Body of pancreas (tissue), 4 donors: ENCODE results near the gene SPDYE16. TPM values are rescaled to one million over a fixed set of nuclear protein-coding genes. Genes with fewer than 3 reads are reported as not detected.
"Not testable (repeated sequence)": the region's sequence is repeated elsewhere in the genome, so short reads cannot be mapped to it uniquely, and the experiment has no call there.

Experiments used
- ATAC-seq: fragments of 150-250 bp; one replicate; pipeline ENCODE4 v1.9.1; 2016
- DNase-seq, 4 donors: peaks; one replicate each; pipeline ENCODE4 v3.0.0-alpha.2; 2019
- H3K27ac ChIP-seq, 4 donors: fragments of 200-600 bp; sonication (generic); 1 replicate in 3 of 4; 2 replicates in 1 of 4; pipeline versions ENCODE4 v1.5.1 to v1.6.1; 2016 to 2019; ENCODE audit warnings: mild to moderate bottlenecking in 1 of 4, mixed read lengths in 1 of 4, moderate library complexity in 1 of 4
- H3K27me3 ChIP-seq, 2 donors: fragments of 200-600 bp; sonication (generic); one replicate each; pipeline ENCODE4 v1.6.0; 2016; ENCODE audit warnings: mild to moderate bottlenecking in 1 of 2
- H3K36me3 ChIP-seq, 2 donors: fragments of 200-600 bp; sonication (generic); replicated peaks in 1 of 2; 2 replicates each; pipeline ENCODE4 v1.5.1; 2016; ENCODE audit warnings: low read depth in 2 of 2; ENCODE audit not compliant: insufficient read depth in 1 of 2
- H3K4me1 ChIP-seq: fragments of 200-600 bp; sonication (generic); one replicate; pipeline ENCODE4 v1.6.0; 2016
- H3K4me3 ChIP-seq, 2 donors: fragments of 200-600 bp; sonication (generic); 1 replicate in 1 of 2; 2 replicates in 1 of 2; pipeline ENCODE4 v1.5.1; 2016 to 2019
- H3K9me3 ChIP-seq, 3 donors: fragments of 200-600 bp; sonication (generic); 1 replicate in 2 of 3; 2 replicates in 1 of 3; pipeline ENCODE4 v1.5.1; 2016
- WGBS, 2 donors: methylation state at CpG; one replicate each; pipeline ENCODE4 v1.1.5; 2017; 5-methylcytosine and 5-hydroxymethylcytosine counted together
- intact Hi-C: fragments of 100-400 bp; cut with DNase I; formaldehyde crosslinking; loops from one replicate; pipeline ENCODE4 v1.15.1; 2023
- total RNA-seq, 2 donors: library from RNA; depleted of rRNA; stranded (reverse); fragments of >200 nt; gene quantifications; one replicate each; pipeline ENCODE4 v1.1.0, GENCODE V29; 2016

Gene SPDYE16
- total RNA-seq = under 1 TPM in 1 of 2 donors, not detected in 1; 0.26 TPM

GRCh38 chr7:76543197-76543596 lies at the start of gene SPDYE16:
Gene SPDYE16 (minus strand): TSS chr7:76543297. CDS start chr7:76541459, 1,838 bp downstream.
- DNase-seq, H3K4me3 ChIP-seq, intact Hi-C loops, H3K27me3 ChIP-seq, H3K9me3 ChIP-seq, H3K27ac ChIP-seq, H3K36me3 ChIP-seq, ATAC-seq, H3K4me1 ChIP-seq: not testable (repeated sequence)
- no CpG with 5 or more reads among the region's 8 CpGs for WGBS, 2 donors

DNA sequence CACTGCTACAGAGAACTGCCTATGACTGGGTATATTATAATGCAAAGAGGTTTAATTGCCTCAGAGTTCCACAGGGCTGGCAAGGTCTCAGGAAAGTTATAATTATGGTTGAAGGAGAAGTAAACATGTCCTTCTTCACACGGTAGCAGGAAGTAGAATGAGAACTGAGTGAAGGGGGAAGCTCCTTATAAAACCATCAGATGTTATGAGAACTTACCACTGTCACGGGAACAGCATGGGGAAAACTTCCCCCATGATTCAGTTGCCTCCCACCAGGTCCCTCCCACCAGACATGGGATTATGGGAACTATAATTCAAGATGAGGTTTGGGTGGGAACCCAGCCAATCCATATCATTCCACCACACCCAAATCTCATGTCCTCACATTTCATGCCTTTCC lies 49.6 kb upstream of the SPDYE16 start:
- H3K9me3 ChIP-seq, ATAC-seq, H3K27me3 ChIP-seq, H3K36me3 ChIP-seq, H3K27ac ChIP-seq, intact Hi-C loops, H3K4me3 ChIP-seq, H3K4me1 ChIP-seq, DNase-seq: not testable (repeated sequence)
- WGBS, 2 donors = 59 to 65% methylated on average over 2 of the region's 2 CpGs

DNA sequence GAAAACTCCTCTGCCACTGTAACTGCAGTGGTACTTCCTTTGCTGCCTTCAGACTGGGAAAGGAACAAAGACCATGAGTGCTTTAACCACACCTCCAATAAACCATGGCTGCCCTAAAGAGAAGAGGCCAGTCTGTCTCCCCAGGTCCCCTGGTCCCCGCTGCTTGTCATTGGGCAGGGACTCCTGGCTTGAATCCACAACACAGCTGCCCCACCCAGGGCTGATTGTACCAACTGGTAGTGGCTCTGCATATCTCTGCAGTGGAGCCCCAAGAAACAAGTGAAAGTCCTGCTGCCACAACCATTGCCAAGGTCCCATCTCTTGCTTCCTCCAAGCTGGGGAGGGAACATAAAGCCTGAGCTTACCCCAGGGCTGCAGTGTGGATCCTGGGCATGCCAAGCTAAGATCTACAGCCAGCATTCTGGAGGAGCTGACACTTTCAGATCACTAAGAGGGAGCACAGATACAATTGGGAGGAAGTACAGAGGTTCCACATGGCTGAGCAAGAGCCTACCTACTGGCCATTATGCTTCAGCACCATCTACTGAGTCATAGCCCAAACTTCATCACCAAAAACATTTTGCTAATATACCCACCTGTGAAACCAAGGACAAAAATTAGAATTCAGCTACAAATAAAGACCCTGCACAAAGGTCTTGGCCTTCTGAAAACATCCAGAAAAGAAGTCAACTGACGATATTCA lies 48.7 kb upstream of the SPDYE16 start:
- not testable (repeated sequence) for ATAC-seq

DNA sequence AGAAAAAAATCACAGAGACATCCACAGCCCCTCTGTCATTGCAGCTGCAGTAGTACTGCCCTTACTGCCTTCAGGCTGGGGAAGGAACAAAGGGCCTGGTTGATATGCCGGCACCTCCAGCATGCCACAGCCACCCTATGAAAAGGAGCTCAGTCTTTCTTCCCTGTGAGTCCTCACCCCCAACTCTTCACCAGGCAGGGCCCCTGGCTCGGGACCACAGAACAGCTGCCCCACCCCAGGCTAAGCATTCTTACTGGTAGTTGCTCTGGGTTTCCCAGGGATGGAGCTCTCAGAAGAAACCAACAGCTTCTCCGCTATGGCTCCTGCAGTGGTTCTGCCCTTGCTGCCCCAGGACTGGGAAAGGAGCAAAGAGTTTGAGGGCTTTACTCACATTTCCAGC lies 47.9 kb upstream of the SPDYE16 start:
- DNase-seq, intact Hi-C loops, H3K27ac ChIP-seq, H3K4me3 ChIP-seq, H3K36me3 ChIP-seq, H3K9me3 ChIP-seq, H3K27me3 ChIP-seq, ATAC-seq: not testable (repeated sequence)
- WGBS, 2 donors = 92 to 95% methylated on average over 2 to 3 of the region's 3 CpGs
- H3K4me1 ChIP-seq = peaks cover 11% of the 10 kb centered on the region

More for the DNA sequence above, 48.7 kb upstream of the SPDYE16 start:
- H3K36me3 ChIP-seq, H3K4me1 ChIP-seq, H3K4me3 ChIP-seq, H3K9me3 ChIP-seq, H3K27me3 ChIP-seq, H3K27ac ChIP-seq, intact Hi-C loops, DNase-seq: not testable (repeated sequence)
- 88 to 93% methylated on average over 1 to 2 of the region's 2 CpGs for WGBS, 2 donors

DNA sequence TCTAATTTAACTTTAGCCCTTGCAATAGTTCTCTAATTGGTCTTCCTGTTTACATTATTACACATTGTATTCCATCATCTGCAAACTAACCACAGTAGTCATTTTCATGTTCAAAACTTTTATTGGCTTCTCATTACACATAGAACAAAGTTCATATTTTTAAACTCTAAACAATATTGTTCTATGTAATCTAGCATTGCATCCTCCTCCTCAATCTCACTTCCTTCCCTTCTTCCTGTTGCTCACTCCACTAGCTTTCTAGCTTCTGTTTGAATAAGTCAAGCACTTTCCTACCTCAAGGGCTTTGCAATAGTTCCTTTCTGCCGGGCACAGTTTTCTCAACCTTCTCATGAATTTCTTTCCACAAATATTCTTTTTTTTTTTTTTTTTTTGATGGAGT lies 45.5 kb upstream of the SPDYE16 start:
- not testable (repeated sequence) for ATAC-seq

GRCh38 chr7:76586585-76587315 lies 43.7 kb upstream of the SPDYE16 start:
- H3K36me3 ChIP-seq, H3K27me3 ChIP-seq, DNase-seq, H3K4me3 ChIP-seq, intact Hi-C loops, H3K9me3 ChIP-seq: not testable (repeated sequence)
- Histone ChIP-seq H3K27ac (peak overlapping the region in 1 of 4 donors; percentile 21), H3K4me1 (peaks cover 28% of the 10 kb centered on the region)
- peak; percentile 54 for ATAC-seq
- 59 to 61% methylated on average over 2 of the region's 2 CpGs for WGBS, 2 donors

More for the DNA sequence above, 45.5 kb upstream of the SPDYE16 start:
- H3K4me3 ChIP-seq, H3K27me3 ChIP-seq, H3K27ac ChIP-seq, H3K9me3 ChIP-seq, intact Hi-C loops, DNase-seq, H3K36me3 ChIP-seq: not testable (repeated sequence)
- H3K4me1 ChIP-seq = peaks cover 17% of the 10 kb centered on the region
- WGBS, 2 donors = no CpG with 5 or more reads among the region's 1 CpG

- Histone ChIP-seq H3K4me1 (peaks cover 28% of the 10 kb centered on the region), H3K27ac (peak overlapping the region; percentile 29 to 63 (median 50))
- H3K9me3 ChIP-seq, H3K36me3 ChIP-seq, DNase-seq, H3K27me3 ChIP-seq, ATAC-seq, intact Hi-C loops, H3K4me3 ChIP-seq: not testable (repeated sequence)
- WGBS, 2 donors = 43 to 57% methylated on average over 4 to 5 of the region's 5 CpGs
These were observed 40.7 kb upstream of the SPDYE16 start for GRCh38 chr7:76583636-76584281.

GRCh38 chr7:76582848-76583631 lies 39.9 kb upstream of the SPDYE16 start:
- 6 to 28% methylated on average over 2 of the region's 2 CpGs for WGBS, 2 donors
- Histone ChIP-seq H3K4me1 (peaks cover 28% of the 10 kb centered on the region), H3K27ac (peak overlapping the region in 3 of 4 donors; percentile 29 to 63 (median 61))
- H3K36me3 ChIP-seq, H3K4me3 ChIP-seq, H3K9me3 ChIP-seq, intact Hi-C loops, H3K27me3 ChIP-seq: not testable (repeated sequence)
- DNase-seq (peak; percentile 69 to 82 (median 80)), ATAC-seq (peak; percentile 97)

- ATAC-seq, intact Hi-C loops, H3K27me3 ChIP-seq, H3K4me3 ChIP-seq, H3K9me3 ChIP-seq, H3K27ac ChIP-seq, H3K36me3 ChIP-seq, H3K4me1 ChIP-seq: not testable (repeated sequence)
- peak; percentile 23 to 49 (median 42) for DNase-seq
- WGBS, 2 donors = 22 to 40% methylated on average over 3 of the region's 3 CpGs
These were observed 33.0 kb upstream of the SPDYE16 start for GRCh38 chr7:76575919-76576655.

DNA sequence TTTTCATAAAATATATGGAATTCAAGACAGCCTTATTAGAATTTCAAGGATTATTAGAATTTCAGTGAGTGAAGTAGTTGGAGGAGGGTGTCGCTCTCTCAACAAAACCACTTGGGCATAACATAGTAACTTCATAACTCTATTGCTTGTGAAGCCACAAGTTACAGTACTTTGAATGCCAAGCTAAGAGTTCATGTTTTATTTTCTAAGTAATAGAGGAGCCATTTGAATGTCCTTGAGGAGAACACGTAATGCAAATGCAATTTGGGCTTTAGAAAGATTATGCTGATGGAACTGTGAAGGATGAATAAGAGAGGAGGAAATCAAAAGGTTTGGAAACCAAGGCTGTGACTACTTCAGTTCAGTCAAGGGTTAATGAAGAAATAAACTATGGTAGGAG lies 32.3 kb upstream of the SPDYE16 start:
- H3K9me3 ChIP-seq, intact Hi-C loops, DNase-seq, H3K4me1 ChIP-seq, H3K27me3 ChIP-seq, H3K36me3 ChIP-seq, ATAC-seq, H3K27ac ChIP-seq, H3K4me3 ChIP-seq: not testable (repeated sequence)
- 90 to 100% methylated on average over 1 of the region's 2 CpGs for WGBS, 2 donors
